Measurements from ENCODE around the gene COL16A1. TPM values are rescaled to one million over a fixed set of nuclear protein-coding genes. Genes with fewer than 3 reads are reported as not detected.

The COL16A1 gene
- total RNA-seq, 4 donors from 2014 or later: 147 to 311 (median 212) TPM

DNA sequence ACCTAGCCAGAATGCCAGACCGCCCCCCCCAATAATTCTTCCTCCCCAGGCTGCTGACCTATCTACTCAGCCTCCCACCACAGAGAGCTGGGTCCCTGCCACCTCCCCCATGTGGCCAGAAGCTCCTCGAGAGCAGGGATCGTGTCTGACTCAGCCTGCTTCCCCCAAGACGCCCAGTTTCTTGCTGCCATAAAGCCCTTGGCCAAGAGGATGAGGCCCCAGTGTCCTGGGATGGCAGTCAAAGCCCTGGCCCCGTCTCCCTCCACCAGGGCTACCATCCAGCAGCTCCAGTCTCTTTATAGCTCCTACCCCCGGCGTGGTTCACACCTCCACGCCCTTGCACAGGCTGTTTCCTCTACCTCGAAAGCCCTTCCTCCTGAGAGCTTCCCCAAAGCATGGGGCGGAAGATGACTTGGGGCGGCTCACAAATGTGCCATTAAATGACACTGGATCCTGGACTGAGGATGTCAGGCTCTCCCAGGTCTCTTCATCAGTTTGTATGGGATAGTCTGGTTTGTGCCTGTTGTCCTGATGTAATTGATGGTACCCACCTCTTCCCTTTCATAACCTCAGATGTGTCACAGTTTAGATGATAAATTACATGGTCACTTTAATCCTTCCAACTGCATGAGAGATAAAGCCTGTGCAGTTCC lies 47.2 kb upstream of the COL16A1 start:
- no peaks in the 10 kb centered on the region for H3K27me3 ChIP-seq
- WGBS, 2 donors: 58 to 60% methylated on average over 11 of the region's 11 CpGs
- no peak overlapping the region for H3K4me3 ChIP-seq
- no peak overlapping the region for H3K27ac ChIP-seq
- peaks cover 0 to 39% (median 30%) of the 10 kb centered on the region in 4 donors for H3K4me1 ChIP-seq
- TF ChIP-seq POLR2A (IDR thresholded peaks at IDR 0.05) (no peak), EP300 (IDR thresholded peaks at IDR 0.05) (no peak)
- TF ChIP-seq, protein P1, sequence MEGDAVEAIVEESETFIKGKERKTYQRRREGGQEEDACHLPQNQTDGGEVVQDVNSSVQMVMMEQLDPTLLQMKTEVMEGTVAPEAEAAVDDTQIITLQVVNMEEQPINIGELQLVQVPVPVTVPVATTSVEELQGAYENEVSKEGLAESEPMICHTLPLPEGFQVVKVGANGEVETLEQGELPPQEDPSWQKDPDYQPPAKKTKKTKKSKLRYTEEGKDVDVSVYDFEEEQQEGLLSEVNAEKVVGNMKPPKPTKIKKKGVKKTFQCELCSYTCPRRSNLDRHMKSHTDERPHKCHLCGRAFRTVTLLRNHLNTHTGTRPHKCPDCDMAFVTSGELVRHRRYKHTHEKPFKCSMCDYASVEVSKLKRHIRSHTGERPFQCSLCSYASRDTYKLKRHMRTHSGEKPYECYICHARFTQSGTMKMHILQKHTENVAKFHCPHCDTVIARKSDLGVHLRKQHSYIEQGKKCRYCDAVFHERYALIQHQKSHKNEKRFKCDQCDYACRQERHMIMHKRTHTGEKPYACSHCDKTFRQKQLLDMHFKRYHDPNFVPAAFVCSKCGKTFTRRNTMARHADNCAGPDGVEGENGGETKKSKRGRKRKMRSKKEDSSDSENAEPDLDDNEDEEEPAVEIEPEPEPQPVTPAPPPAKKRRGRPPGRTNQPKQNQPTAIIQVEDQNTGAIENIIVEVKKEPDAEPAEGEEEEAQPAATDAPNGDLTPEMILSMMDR (IDR thresholded peaks at IDR 0.05): no peak
- no peaks in the 10 kb centered on the region for H3K9me3 ChIP-seq
- no peaks in the 10 kb centered on the region for H3K36me3 ChIP-seq
- no peak for DNase-seq (ENCODE audit: low spot score in 2 of 2)

DNA sequence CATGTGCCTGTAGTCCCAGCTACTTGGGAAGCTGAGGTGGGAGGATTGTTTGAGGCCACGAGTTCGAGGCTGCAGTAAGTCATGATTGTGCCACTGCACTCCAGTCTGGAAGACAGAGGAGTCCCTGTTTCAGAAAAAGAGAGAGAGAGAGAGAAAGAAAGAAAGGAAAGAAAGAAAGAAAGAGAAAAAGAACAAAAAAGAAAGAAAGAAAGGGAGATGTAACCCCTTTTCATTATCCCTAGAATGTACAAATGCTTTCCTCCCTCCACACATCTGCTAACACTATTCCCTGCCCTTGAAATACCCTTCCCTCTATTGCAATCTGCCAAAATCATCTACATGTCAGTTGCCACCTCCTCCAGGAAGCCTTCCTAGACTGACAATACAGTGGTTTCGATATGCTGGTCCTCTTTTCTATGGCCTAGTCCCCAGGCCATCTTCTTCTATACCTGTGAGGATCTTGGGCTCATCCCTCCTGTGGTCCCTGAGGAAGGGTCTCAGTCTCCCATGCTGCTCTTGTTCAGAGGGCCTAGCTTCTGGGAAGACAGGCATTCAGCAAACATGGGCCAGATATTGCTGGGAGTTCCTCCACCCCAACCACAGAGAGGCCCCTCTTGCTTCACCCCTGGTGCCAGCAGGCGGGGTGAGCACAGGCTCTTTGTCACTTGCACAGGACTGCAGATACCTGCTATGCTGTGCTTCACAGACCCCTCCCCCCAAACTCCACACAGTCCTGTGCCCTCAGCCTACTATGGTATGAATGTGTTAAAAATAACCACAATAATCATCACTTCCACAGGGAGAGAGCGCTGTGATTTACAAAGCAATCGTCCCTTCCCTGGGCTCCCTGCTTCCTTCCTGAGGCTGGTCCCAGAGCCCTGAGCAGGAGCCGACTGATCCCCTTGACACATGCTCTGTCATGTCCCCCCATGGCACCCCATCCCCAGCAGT lies 46.2 kb upstream of the COL16A1 start:
- H3K36me3 ChIP-seq: no peaks in the 10 kb centered on the region
- peaks cover 0 to 39% (median 29%) of the 10 kb centered on the region in 4 donors for H3K4me1 ChIP-seq
- H3K27ac ChIP-seq: no peak overlapping the region
- TF ChIP-seq, protein P1 (IDR thresholded peaks at IDR 0.05): no peak
- no peak for TF ChIP-seq POLR2A (IDR thresholded peaks at IDR 0.05)
- no peak for TF ChIP-seq EP300 (IDR thresholded peaks at IDR 0.05)
- H3K9me3 ChIP-seq: no peaks in the 10 kb centered on the region
- H3K4me3 ChIP-seq: no peak overlapping the region
- WGBS, 2 donors: 73 to 74% methylated on average over 7 of the region's 7 CpGs
- H3K27me3 ChIP-seq: no peaks in the 10 kb centered on the region
- DNase-seq (ENCODE audit: low spot score in 2 of 2): no peak

DNA sequence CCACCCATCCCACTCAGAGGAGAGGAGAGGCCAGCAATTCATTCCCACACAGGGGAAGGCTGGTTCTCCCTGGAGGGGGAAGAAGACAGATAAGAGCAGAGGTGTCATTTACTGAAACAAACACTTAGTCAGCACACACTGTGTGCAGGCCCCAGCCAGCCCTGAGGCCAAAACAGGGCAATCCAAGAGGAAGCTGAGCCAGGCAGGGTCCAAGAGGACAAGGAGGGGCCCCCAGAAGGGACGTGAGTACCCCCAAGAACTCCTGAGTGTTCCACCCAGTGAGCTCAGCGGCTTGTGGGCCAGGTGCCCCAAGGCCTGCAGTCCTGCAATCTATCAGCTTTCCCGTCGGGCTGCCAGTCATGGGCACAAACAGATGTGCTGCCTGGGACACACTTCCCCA lies 44.5 kb upstream of the COL16A1 start:
- Histone ChIP-seq H3K9me3 (no peaks in the 10 kb centered on the region), H3K4me3 (no peak overlapping the region), H3K27me3 (no peaks in the 10 kb centered on the region), H3K27ac (no peak overlapping the region), H3K4me1 (peaks cover 0 to 24% (median 14%) of the 10 kb centered on the region in 4 donors), H3K36me3 (no peaks in the 10 kb centered on the region)
- DNase-seq (ENCODE audit: low spot score in 2 of 2): no peak
- TF ChIP-seq, protein P1 (IDR thresholded peaks at IDR 0.05): no peak
- no peak for TF ChIP-seq EP300 (IDR thresholded peaks at IDR 0.05)
- TF ChIP-seq POLR2A (IDR thresholded peaks at IDR 0.05): no peak
- WGBS, 2 donors: 79 to 88% methylated on average over 4 of the region's 4 CpGs

DNA sequence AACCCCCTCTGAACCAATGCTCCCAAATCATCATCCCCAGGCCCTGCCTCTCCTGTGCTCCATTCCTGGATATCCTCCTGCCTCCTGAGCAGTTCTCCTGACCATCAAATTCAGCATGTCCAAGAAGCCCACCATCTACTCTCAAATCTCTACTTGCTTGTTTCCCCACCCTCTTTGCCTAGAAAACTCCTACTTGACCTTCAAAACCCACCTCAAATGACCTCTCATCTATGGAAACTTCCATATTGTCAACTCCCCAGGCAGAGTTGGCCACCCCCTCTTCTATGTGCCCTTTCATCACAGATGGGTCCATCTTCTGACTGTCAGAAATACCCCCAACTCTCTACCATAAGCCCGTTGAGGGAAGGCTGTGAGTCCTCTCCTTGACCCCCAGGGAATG lies 43.5 kb upstream of the COL16A1 start:
- TF ChIP-seq POLR2A (IDR thresholded peaks at IDR 0.05) (no peak), EP300 (IDR thresholded peaks at IDR 0.05) (no peak)
- TF ChIP-seq, protein P1 (IDR thresholded peaks at IDR 0.05): no peak
- no peaks in the 10 kb centered on the region for H3K27me3 ChIP-seq
- DNase-seq (ENCODE audit: low spot score in 2 of 2): no peak
- no peak overlapping the region for H3K27ac ChIP-seq
- H3K4me1 ChIP-seq: peaks cover 0 to 21% (median 10%) of the 10 kb centered on the region in 4 donors
- H3K4me3 ChIP-seq: no peak overlapping the region
- H3K9me3 ChIP-seq: no peaks in the 10 kb centered on the region
- no peaks in the 10 kb centered on the region for H3K36me3 ChIP-seq
- WGBS, 2 donors: 55 to 70% methylated on average over 1 of the region's 1 CpG

DNA sequence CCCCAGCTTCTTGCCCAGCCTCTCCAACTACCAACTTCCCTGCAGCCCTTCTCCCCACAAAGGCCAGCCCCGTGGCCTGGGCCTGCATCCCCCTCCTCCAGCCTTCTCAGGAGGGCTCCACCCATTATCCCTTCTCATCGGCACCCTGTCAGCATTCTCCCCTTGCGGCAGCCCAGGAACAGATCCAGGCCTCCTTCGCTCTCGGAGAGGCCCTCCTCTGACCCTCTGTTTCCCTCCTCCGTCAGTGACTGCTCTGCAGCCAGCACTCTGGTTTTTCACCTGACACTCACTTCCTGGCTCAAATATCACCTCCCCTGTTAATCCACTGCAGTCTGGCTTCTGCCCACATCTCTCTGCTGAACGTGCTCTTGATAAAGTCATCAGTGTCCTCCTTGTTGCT lies 42.9 kb upstream of the COL16A1 start:
- DNase-seq (ENCODE audit: low spot score in 2 of 2): no peak
- H3K36me3 ChIP-seq: no peaks in the 10 kb centered on the region
- 26 to 46% methylated on average over 7 of the region's 7 CpGs for WGBS, 2 donors

More for the DNA sequence above, 42.9 kb upstream of the COL16A1 start:
- Histone ChIP-seq H3K4me1 (peaks cover 0 to 21% (median 10%) of the 10 kb centered on the region in 4 donors), H3K27me3 (no peaks in the 10 kb centered on the region), H3K9me3 (no peaks in the 10 kb centered on the region), H3K4me3 (no peak overlapping the region), H3K27ac (no peak overlapping the region)
- TF ChIP-seq, protein P1 (IDR thresholded peaks at IDR 0.05): no peak
- TF ChIP-seq POLR2A (IDR thresholded peaks at IDR 0.05) (no peak), EP300 (IDR thresholded peaks at IDR 0.05) (no peak)

Data from tibial nerve (tissue), 4 donors.